ENCODE measurements around the gene CEACAM20.

CEACAM20 gene

DNA sequence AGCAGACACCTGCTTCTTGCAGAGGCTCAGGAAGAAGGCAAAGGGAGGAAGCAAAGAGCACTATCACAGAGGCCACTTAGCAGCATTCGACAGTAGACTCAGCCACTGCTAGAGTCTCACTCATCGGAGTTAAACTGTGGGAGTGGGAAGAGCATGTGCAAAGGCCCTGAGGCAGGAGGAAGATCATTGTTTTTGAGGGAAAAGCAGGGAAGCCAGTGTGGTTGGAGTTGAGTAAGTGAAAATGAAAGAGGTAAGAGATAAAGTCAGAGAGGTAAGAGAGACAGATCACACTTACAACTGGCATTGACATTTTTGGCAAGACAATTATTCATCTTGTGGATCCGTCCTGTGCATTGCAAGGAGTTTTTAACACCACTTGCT, 41.1 kb upstream of the CEACAM20 start:
- TF ChIP-seq SIN3A (IDR thresholded peaks at IDR 0.05; ENCODE audit: borderline replicate concordance, insufficient read depth, low read length) (no peak), TAF1 (IDR thresholded peaks at IDR 0.05; ENCODE audit: borderline replicate concordance, insufficient read depth, low read length) (no peak), FOXP2 (optimal IDR thresholded peaks at IDR 0.05; ENCODE audit: borderline replicate concordance, extremely low read depth, extremely low read length, insufficient read depth) (no peak), POLR2AphosphoS5 (IDR thresholded peaks at IDR 0.05; ENCODE audit: low read depth, low read length) (no peak), REST (IDR thresholded peaks at IDR 0.05; ENCODE audit: insufficient read depth in 1 of 2, low read depth in 2 of 2, low read length in 2 of 2) (no peak)

DNA sequence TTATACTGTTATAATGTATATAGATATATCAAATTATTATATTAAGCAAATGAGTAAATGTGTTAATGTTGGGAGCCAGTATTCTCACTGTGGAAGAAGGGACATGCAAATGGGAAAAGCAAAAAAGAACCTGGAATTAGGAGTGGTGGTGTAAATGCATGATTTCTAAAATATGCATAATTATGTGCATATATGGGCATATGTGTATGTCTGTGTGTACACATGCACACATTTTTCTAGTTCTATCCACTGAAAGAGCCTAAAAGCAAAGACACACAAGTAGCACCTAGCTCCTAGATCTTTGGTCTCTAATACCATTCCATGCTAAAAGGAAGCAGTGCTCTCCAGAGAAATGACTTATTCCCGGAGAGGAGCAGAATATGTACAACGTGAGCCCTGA, 38.3 kb upstream of the CEACAM20 start:
- TF ChIP-seq FOXP2 (optimal IDR thresholded peaks at IDR 0.05; ENCODE audit: borderline replicate concordance, extremely low read depth, extremely low read length, insufficient read depth), result no peak
- TF ChIP-seq REST (IDR thresholded peaks at IDR 0.05; ENCODE audit: insufficient read depth in 1 of 2, low read depth in 2 of 2, low read length in 2 of 2), result no peak
- TF ChIP-seq POLR2AphosphoS5 (IDR thresholded peaks at IDR 0.05; ENCODE audit: low read depth, low read length), result no peak
- TF ChIP-seq SIN3A (IDR thresholded peaks at IDR 0.05; ENCODE audit: borderline replicate concordance, insufficient read depth, low read length), result no peak
- TF ChIP-seq TAF1 (IDR thresholded peaks at IDR 0.05; ENCODE audit: borderline replicate concordance, insufficient read depth, low read length), result no peak

DNA sequence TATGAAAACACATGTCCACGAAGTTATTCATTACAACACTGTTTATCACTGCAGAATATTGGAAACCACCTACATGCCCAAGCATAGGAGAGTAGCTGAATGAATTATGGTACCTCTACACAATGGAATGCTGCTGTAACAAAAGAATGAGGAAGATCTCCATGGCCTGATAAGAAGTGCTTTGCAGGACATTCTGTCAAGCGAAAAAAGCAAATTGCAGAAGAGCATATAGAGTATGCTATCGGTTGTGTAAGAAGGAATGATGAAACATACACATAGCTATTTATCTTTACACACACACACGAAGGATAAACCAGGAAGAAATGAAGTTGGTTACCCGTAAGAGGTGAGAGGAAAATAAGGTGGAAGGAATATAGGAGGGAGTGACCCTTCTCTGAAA, 37.5 kb upstream of the CEACAM20 start:
- TF ChIP-seq SIN3A (IDR thresholded peaks at IDR 0.05; ENCODE audit: borderline replicate concordance, insufficient read depth, low read length) (no peak), REST (IDR thresholded peaks at IDR 0.05; ENCODE audit: insufficient read depth in 1 of 2, low read depth in 2 of 2, low read length in 2 of 2) (no peak), TAF1 (IDR thresholded peaks at IDR 0.05; ENCODE audit: borderline replicate concordance, insufficient read depth, low read length) (no peak), POLR2AphosphoS5 (IDR thresholded peaks at IDR 0.05; ENCODE audit: low read depth, low read length) (no peak), FOXP2 (optimal IDR thresholded peaks at IDR 0.05; ENCODE audit: borderline replicate concordance, extremely low read depth, extremely low read length, insufficient read depth) (no peak)

GRCh38 chr19:44557933-44558332, 28.5 kb upstream of the CEACAM20 start:
- TF ChIP-seq SIN3A (IDR thresholded peaks at IDR 0.05; ENCODE audit: borderline replicate concordance, insufficient read depth, low read length) (no peak), REST (IDR thresholded peaks at IDR 0.05; ENCODE audit: insufficient read depth in 1 of 2, low read depth in 2 of 2, low read length in 2 of 2) (no peak), FOXP2 (optimal IDR thresholded peaks at IDR 0.05; ENCODE audit: borderline replicate concordance, extremely low read depth, extremely low read length, insufficient read depth) (no peak), TAF1 (IDR thresholded peaks at IDR 0.05; ENCODE audit: borderline replicate concordance, insufficient read depth, low read length) (no peak), POLR2AphosphoS5 (IDR thresholded peaks at IDR 0.05; ENCODE audit: low read depth, low read length) (no peak)
